ENCODE data around the gene ULK4.

The ULK4 gene

GRCh38 chr3:41424543-41425300, 537.2 kb downstream of the ULK4 start:
- Histone ChIP-seq H3K4me1 (ENCODE audit: control insufficient read depth, low read length) (no peaks in the 10 kb centered on the region), H3K9me2 (replicated peaks; ENCODE audit: control insufficient read depth, low read length) (no peaks in the 10 kb centered on the region), H3F3A (ENCODE audit: control insufficient read depth, insufficient read depth) (no peaks in the 10 kb centered on the region), H3K4me2 (ENCODE audit: low read length) (no peak overlapping the region), H3K9me3 (ENCODE audit: control insufficient read depth, insufficient read depth, low read length) (no peaks in the 10 kb centered on the region), H3K79me2 (ENCODE audit: control insufficient read depth, low read length) (no peaks in the 10 kb centered on the region), H4K20me1 (ENCODE audit: control insufficient read depth, insufficient read depth, low read depth, low read length) (no peaks in the 10 kb centered on the region), H3K4me3 (ENCODE audit: low read length) (no peak overlapping the region), H3K27ac (ENCODE audit: low read depth, low read length) (no peak overlapping the region), H3K36me3 (ENCODE audit: control insufficient read depth, low read length) (no peaks in the 10 kb centered on the region), H3K27me3 (ENCODE audit: control insufficient read depth, low read length) (no peaks in the 10 kb centered on the region)
- TF ChIP-seq EZH2phosphoT487 (IDR thresholded peaks at IDR 0.05; ENCODE audit: borderline replicate concordance, low read length): no peak
- TF ChIP-seq, protein P1, sequence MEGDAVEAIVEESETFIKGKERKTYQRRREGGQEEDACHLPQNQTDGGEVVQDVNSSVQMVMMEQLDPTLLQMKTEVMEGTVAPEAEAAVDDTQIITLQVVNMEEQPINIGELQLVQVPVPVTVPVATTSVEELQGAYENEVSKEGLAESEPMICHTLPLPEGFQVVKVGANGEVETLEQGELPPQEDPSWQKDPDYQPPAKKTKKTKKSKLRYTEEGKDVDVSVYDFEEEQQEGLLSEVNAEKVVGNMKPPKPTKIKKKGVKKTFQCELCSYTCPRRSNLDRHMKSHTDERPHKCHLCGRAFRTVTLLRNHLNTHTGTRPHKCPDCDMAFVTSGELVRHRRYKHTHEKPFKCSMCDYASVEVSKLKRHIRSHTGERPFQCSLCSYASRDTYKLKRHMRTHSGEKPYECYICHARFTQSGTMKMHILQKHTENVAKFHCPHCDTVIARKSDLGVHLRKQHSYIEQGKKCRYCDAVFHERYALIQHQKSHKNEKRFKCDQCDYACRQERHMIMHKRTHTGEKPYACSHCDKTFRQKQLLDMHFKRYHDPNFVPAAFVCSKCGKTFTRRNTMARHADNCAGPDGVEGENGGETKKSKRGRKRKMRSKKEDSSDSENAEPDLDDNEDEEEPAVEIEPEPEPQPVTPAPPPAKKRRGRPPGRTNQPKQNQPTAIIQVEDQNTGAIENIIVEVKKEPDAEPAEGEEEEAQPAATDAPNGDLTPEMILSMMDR (IDR thresholded peaks at IDR 0.05; ENCODE audit: low read depth, low read length, poor library complexity, severe bottlenecking): no peak

DNA sequence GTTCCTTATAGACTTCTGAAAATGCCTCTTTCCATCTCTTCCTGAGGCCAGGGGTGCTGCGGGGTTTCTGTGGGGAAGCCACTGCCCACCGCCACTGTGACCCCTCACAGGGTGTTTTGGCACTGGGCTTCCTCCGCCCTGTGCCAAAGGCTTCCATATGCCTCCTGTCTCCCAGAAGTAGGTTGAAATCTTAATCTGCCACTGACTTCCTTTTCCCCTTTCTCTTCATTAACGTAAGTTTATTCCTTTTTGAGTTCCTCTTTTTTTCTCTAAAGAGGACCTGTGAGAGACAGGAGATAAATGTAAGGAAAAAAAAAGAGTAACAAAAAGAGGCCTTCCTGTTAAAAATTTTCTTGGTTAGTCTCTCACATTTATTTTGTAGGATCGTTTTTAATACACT, 542.1 kb downstream of the ULK4 start:
- Histone ChIP-seq H3K4me1 (ENCODE audit: control insufficient read depth, low read length) (no peaks in the 10 kb centered on the region), H4K20me1 (ENCODE audit: control insufficient read depth, insufficient read depth, low read depth, low read length) (no peaks in the 10 kb centered on the region), H3K27me3 (ENCODE audit: control insufficient read depth, low read length) (no peaks in the 10 kb centered on the region)

DNA sequence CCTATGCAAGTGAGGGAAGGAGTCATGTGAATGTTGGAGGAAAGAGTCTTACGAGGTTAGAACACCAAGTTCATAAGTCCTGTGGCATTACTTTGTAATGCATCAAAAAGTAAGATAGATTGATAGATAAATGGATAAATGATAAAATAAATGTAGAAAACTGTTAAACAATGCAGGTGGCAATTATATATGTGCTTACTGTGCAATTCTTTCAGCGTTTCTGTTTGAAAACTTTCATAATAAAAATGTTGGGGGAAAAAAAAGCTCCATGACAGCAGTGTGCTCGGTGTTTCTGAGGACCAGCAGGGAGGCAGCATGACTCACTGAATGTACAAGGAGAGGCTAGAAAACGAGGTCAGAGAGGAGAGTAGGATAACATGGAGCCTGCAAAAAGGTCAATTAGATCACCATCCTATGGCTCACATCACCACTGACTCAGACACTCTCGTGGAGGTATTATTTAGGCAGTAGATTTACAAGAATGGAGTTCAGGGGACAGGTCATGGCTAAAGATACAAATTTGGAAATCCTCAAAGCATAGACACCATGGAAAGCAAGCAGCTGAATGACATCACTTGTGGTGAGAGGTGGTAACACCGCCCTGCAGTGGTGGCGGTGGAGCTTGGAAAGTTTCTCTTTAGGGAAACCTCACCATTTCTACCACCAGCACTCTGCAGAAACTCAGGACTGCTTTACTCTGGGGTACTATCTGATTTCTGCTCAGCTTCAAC, 542.8 kb downstream of the ULK4 start:
- Histone ChIP-seq H3F3A (ENCODE audit: control insufficient read depth, insufficient read depth) (no peaks in the 10 kb centered on the region), H3K36me3 (ENCODE audit: control insufficient read depth, low read length) (no peaks in the 10 kb centered on the region), H3K79me2 (ENCODE audit: control insufficient read depth, low read length) (no peaks in the 10 kb centered on the region), H3K4me3 (ENCODE audit: low read length) (no peak overlapping the region), H3K9me3 (ENCODE audit: control insufficient read depth, insufficient read depth, low read length) (no peaks in the 10 kb centered on the region), H3K9me2 (replicated peaks; ENCODE audit: control insufficient read depth, low read length) (no peaks in the 10 kb centered on the region), H3K4me2 (ENCODE audit: low read length) (no peak overlapping the region), H3K27me3 (ENCODE audit: control insufficient read depth, low read length) (no peaks in the 10 kb centered on the region), H3K27ac (ENCODE audit: low read depth, low read length) (no peak overlapping the region), H3K4me1 (ENCODE audit: control insufficient read depth, low read length) (no peaks in the 10 kb centered on the region), H4K20me1 (ENCODE audit: control insufficient read depth, insufficient read depth, low read depth, low read length) (no peaks in the 10 kb centered on the region)
- TF ChIP-seq EZH2phosphoT487 (IDR thresholded peaks at IDR 0.05; ENCODE audit: borderline replicate concordance, low read length): no peak
- TF ChIP-seq, protein P1 (IDR thresholded peaks at IDR 0.05; ENCODE audit: low read depth, low read length, poor library complexity, severe bottlenecking): no peak

More for the DNA sequence above, 542.1 kb downstream of the ULK4 start:
- Histone ChIP-seq H3K9me2 (replicated peaks; ENCODE audit: control insufficient read depth, low read length) (no peaks in the 10 kb centered on the region), H3K36me3 (ENCODE audit: control insufficient read depth, low read length) (no peaks in the 10 kb centered on the region), H3K9me3 (ENCODE audit: control insufficient read depth, insufficient read depth, low read length) (no peaks in the 10 kb centered on the region), H3F3A (ENCODE audit: control insufficient read depth, insufficient read depth) (no peaks in the 10 kb centered on the region), H3K79me2 (ENCODE audit: control insufficient read depth, low read length) (no peaks in the 10 kb centered on the region), H3K4me3 (ENCODE audit: low read length) (no peak overlapping the region), H3K27ac (ENCODE audit: low read depth, low read length) (no peak overlapping the region), H3K4me2 (ENCODE audit: low read length) (no peak overlapping the region)
- TF ChIP-seq EZH2phosphoT487 (IDR thresholded peaks at IDR 0.05; ENCODE audit: borderline replicate concordance, low read length): no peak
- TF ChIP-seq, protein P1 (IDR thresholded peaks at IDR 0.05; ENCODE audit: low read depth, low read length, poor library complexity, severe bottlenecking): no peak

Data from DOHH2 (cell line).